Choroid plexus epithelial cell (primary cell): ENCODE results near the gene GNB1.

Source experiments
- DNase-seq: peaks from one replicate; pipeline ENCODE4 v3.0.0-alpha.2; 2010; ENCODE audit warnings: low read depth
- H3K4me3 ChIP-seq: 2 replicates; pipeline ENCODE4 v1.5.1; 2011; ENCODE audit warnings: low read depth, mild to moderate bottlenecking, control low read depth, low read length, moderate library complexity
- CTCF ChIP-seq: conservative IDR thresholded peaks from 2 replicates; pipeline ENCODE4 v1.5.1; 2011; ENCODE audit warnings: low read depth, mild to moderate bottlenecking, control low read depth, inconsistent platforms, low read length, moderate library complexity

GNB1 gene

GRCh38 chr1:1883092-1883873, 7.6 kb downstream of the GNB1 start:
- no peak overlapping the region for H3K4me3 ChIP-seq
- TF ChIP-seq CTCF = no peak
- no peak for DNase-seq

GRCh38 chr1:1881727-1882126, 9.2 kb downstream of the GNB1 start:
- TF ChIP-seq CTCF = no peak
- no peak for DNase-seq
- H3K4me3 ChIP-seq = no peak overlapping the region

GRCh38 chr1:1880617-1881312, 10.1 kb downstream of the GNB1 start:
- DNase-seq = no peak
- no peak overlapping the region for H3K4me3 ChIP-seq
- no peak for TF ChIP-seq CTCF

GRCh38 chr1:1879942-1880341, 10.9 kb downstream of the GNB1 start:
- no peak for DNase-seq
- no peak for TF ChIP-seq CTCF
- no peak overlapping the region for H3K4me3 ChIP-seq

- no peak overlapping the region for H3K4me3 ChIP-seq
- no peak for TF ChIP-seq CTCF
- DNase-seq = no peak
Measured at GRCh38 chr1:1877865-1878436, 12.9 kb downstream of the GNB1 start.

GRCh38 chr1:1876335-1876930, 14.5 kb downstream of the GNB1 start:
- no peak for TF ChIP-seq CTCF
- H3K4me3 ChIP-seq = no peak overlapping the region
- no peak for DNase-seq
